HepG2 (cell line): ENCODE measurements around the gene SPTAN1. TPM values are rescaled to one million over a fixed set of nuclear protein-coding genes. Genes with fewer than 3 reads are reported as not detected.

Experiments used
- CC2D1A ChIP-seq: sonication (generic); formaldehyde crosslinking; IDR thresholded peaks from 2 replicates; pipeline ENCODE4 v1.8.1; 2023; ENCODE audit warnings: mild to moderate bottlenecking, missing genetic modification reagents
- FOSL2 ChIP-seq: sonication (generic); formaldehyde crosslinking; IDR thresholded peaks from 2 replicates; pipeline ENCODE4 v1.4.0; 2020; ENCODE audit warnings: missing genetic modification reagents
- HDAC6 ChIP-seq: fragments of 200-600 bp; sonication (generic); IDR thresholded peaks from 2 replicates; pipeline ENCODE4 v1.7.0; 2017; ENCODE audit warnings: mild to moderate bottlenecking, antibody characterized with exemption, low read length, low read depth
- HOXD1 ChIP-seq: sonication (generic); formaldehyde crosslinking; IDR thresholded peaks from 2 replicates; pipeline ENCODE4 v1.5.0; 2020; ENCODE audit warnings: missing genetic modification reagents
- KLF16 ChIP-seq, 2 experiments: sonication (generic) in 1 of 2; formaldehyde crosslinking in 1 of 2; IDR thresholded peaks; 2 replicates each; pipeline versions ENCODE4 v1.6.1 to v1.8.0; 2016 to 2023; ENCODE audit warnings: missing genetic modification reagents in 2 of 2, missing compliant biosample characterization in 1 of 2
- MED13 ChIP-seq: sonication (generic); formaldehyde crosslinking; IDR thresholded peaks from 2 replicates; pipeline ENCODE4 v1.5.0; 2020; ENCODE audit warnings: missing genetic modification reagents
- MEIS2 ChIP-seq: sonication (generic); formaldehyde crosslinking; IDR thresholded peaks from 2 replicates; pipeline ENCODE4 v1.9.0; 2021; ENCODE audit warnings: mild to moderate bottlenecking, missing genetic modification reagents
- NKX3-1 ChIP-seq: sonication (generic); formaldehyde crosslinking; IDR thresholded peaks from 2 replicates; pipeline ENCODE4 v1.5.0; 2020; ENCODE audit warnings: missing genetic modification reagents
- SP4 ChIP-seq: sonication (generic); formaldehyde crosslinking; IDR thresholded peaks from 2 replicates; pipeline ENCODE4 v1.8.1; 2023; ENCODE audit warnings: mild to moderate bottlenecking, missing genetic modification reagents
- ZEB1 ChIP-seq: IDR thresholded peaks from 2 replicates; pipeline ENCODE4 v1.6.1; 2012; ENCODE audit warnings: mild to moderate bottlenecking, low read depth, inconsistent platforms; ENCODE audit not compliant: insufficient replicate concordance
- ZFP37 ChIP-seq: sonication (generic); formaldehyde crosslinking; IDR thresholded peaks from 2 replicates; pipeline ENCODE4 v1.4.0; 2020; ENCODE audit warnings: missing genetic modification reagents, borderline replicate concordance
- ZNF317 ChIP-seq: sonication (generic); formaldehyde crosslinking; IDR thresholded peaks from 2 replicates; pipeline ENCODE4 v1.5.0; 2020; ENCODE audit warnings: mild to moderate bottlenecking, missing genetic modification reagents
- ZNF570 ChIP-seq: sonication (generic); formaldehyde crosslinking; IDR thresholded peaks from 2 replicates; pipeline ENCODE4 v1.4.0; 2020; ENCODE audit warnings: mild to moderate bottlenecking, missing genetic modification reagents, borderline replicate concordance
- polyA plus RNA-seq, 8 experiments: library from polyadenylated mRNA; depleted of rRNA in 3 of 8; stranded (reverse) in 7 of 8; unstranded in 1 of 8; fragments of >200 nt; fragmentation: Illumina TruSeq in 4 of 8; extraction: Trizol in 4 of 8; gene quantifications; 2 replicates each; pipeline versions ENCODE4 v1.2.1 to v1.2.3, GENCODE V29; 2011 to 2016; ENCODE audit warnings: low read depth in 4 of 8, missing spikeins in 1 of 8, mixed read lengths in 1 of 8; ENCODE audit not compliant: insufficient read depth in 1 of 8
- total RNA-seq, 5 experiments: library from RNA; depleted of rRNA; stranded (reverse); fragments of >200 nt; fragmentation: Illumina TruSeq; extraction: Trizol; gene quantifications; 2 replicates each; pipeline ENCODE4 v1.2.3, GENCODE V29; 2016; ENCODE audit warnings: low read depth in 1 of 5
- TF ChIP-seq, protein P1 (sequence below): sonication (generic); formaldehyde crosslinking; IDR thresholded peaks from 2 replicates; pipeline ENCODE4 v1.4.0; 2020; ENCODE audit warnings: mild to moderate bottlenecking, missing genetic modification reagents
- TF ChIP-seq, protein P2 (sequence below): sonication (generic); formaldehyde crosslinking; IDR thresholded peaks from 2 replicates; pipeline ENCODE4 v1.4.0; 2020; ENCODE audit warnings: missing genetic modification reagents

The SPTAN1 gene
- total and polyA plus RNA-seq, 2 of the 13 experiments (the other 11 are each of a cell fraction or from before 2014, with no cell fraction given), result 106 to 111 TPM

DNA sequence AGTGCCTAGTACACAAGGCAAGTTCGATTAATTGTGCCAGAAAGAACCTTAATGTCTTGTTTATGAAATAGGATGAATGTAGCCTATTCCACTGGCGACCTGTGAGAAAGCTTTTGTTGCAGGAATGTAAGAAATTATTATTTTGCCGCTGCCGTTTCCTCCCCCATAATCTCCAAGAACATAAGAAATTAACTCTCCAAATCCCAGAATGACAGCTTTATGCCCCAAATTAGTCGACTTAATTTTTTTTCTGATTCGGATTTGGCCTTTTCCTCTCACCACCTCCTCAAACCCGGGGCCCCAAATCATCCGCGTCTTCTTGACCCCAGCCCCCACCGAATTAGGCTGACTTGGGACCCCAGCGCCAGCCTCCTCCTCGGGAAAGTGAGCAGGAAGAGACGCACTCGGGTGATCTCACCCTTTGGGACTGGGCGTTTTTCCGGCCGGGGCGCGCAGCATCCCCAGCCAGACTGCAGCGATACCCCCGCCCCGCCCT lies 682 bp upstream of the SPTAN1 start (continued):
- TF ChIP-seq NKX3-1 (0 out of 2 replicates have a peak, but pooled peaks have one; percentile 8), KLF16 (CRISPR knock-in tag; IDR thresholded peaks at IDR 0.05) (no peak), ZNF317 (CRISPR knock-in tag) (no peak), ZNF570 (CRISPR knock-in tag) (no peak), MED13 (CRISPR knock-in tag) (0 out of 2 replicates have a peak, but pooled peaks have one; percentile 22), SP4 (CRISPR knock-in tag) (no peak), HDAC6 (no peak), FOSL2 (CRISPR knock-in tag) (peak; percentile 13; the same call in 1 of the 2 replicates), MEIS2 (0 out of 2 replicates have a peak, but pooled peaks have one; percentile 28), ZEB1 (peak; percentile 8), HOXD1 (CRISPR knock-in tag) (0 out of 2 replicates have a peak, but pooled peaks have one; percentile 55), CC2D1A (CRISPR knock-in tag) (no peak), ZFP37 (peak; percentile 63; the same call in 1 of the 2 replicates)
- TF ChIP-seq, protein P1, sequence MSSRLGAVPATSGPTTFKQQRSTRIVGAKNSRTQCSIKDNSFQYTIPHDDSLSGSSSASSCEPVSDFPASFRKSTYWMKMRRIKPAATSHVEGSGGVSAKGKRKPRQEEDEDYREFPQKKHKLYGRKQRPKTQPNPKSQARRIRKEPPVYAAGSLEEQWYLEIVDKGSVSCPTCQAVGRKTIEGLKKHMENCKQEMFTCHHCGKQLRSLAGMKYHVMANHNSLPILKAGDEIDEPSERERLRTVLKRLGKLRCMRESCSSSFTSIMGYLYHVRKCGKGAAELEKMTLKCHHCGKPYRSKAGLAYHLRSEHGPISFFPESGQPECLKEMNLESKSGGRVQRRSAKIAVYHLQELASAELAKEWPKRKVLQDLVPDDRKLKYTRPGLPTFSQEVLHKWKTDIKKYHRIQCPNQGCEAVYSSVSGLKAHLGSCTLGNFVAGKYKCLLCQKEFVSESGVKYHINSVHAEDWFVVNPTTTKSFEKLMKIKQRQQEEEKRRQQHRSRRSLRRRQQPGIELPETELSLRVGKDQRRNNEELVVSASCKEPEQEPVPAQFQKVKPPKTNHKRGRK (CRISPR knock-in tag), result no peak
- TF ChIP-seq, protein P2, sequence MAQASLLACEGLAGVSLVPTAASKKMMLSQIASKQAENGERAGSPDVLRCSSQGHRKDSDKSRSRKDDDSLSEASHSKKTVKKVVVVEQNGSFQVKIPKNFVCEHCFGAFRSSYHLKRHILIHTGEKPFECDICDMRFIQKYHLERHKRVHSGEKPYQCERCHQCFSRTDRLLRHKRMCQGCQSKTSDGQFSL (CRISPR knock-in tag), result 0 out of 2 replicates have a peak, but pooled peaks have one; percentile 48
